ENCODE measurements around the gene COX15.
A peak's percentile ranks its signal among the peaks of the same experiment; 100 is the strongest.

GRCh38 chr10:99698504-99699080 is 33.3 kb downstream of the COX15 start:
- TF ChIP-seq, protein P1, sequence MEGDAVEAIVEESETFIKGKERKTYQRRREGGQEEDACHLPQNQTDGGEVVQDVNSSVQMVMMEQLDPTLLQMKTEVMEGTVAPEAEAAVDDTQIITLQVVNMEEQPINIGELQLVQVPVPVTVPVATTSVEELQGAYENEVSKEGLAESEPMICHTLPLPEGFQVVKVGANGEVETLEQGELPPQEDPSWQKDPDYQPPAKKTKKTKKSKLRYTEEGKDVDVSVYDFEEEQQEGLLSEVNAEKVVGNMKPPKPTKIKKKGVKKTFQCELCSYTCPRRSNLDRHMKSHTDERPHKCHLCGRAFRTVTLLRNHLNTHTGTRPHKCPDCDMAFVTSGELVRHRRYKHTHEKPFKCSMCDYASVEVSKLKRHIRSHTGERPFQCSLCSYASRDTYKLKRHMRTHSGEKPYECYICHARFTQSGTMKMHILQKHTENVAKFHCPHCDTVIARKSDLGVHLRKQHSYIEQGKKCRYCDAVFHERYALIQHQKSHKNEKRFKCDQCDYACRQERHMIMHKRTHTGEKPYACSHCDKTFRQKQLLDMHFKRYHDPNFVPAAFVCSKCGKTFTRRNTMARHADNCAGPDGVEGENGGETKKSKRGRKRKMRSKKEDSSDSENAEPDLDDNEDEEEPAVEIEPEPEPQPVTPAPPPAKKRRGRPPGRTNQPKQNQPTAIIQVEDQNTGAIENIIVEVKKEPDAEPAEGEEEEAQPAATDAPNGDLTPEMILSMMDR (conservative IDR thresholded peaks at IDR 0.05 in 1 of 2, IDR thresholded peaks at IDR 0.05 in 1 of 2; ENCODE audit: extremely low read depth in 1 of 2, insufficient read depth in 1 of 2, low read depth in 1 of 2, low read length in 2 of 2), result peak in 1 of 2 donors; percentile 19
- no peak for TF ChIP-seq EZH2 (IDR thresholded peaks at IDR 0.05; ENCODE audit: borderline replicate concordance, low read length)

Data from mammary epithelial cell (primary cell).